Right ventricle myocardium superior (tissue), 1 donor: ENCODE measurements around the gene DCLRE1A. TPM values are rescaled to one million over a fixed set of nuclear protein-coding genes. Genes with fewer than 3 reads are reported as not detected.

Source experiments
- ATAC-seq: fragments of 200-7000 bp; cut with Tn5 transposase; one replicate; pipeline ENCODE4 v1.9.1; 2020; ENCODE audit warnings: mild to moderate bottlenecking; ENCODE audit not compliant: poor library complexity
- DNase-seq: peaks from one replicate; pipeline ENCODE4 v3.0.0-alpha.2; 2020
- intact Hi-C: fragments of 100-400 bp; cut with DNase I; formaldehyde crosslinking; loops from one replicate; pipeline ENCODE4 v1.11.2; 2022
- long read RNA-seq: library from polyadenylated mRNA; unstranded; transcript quantifications from one replicate; pipeline ENCODE4 v2.0.0, GENCODE V29; 2021
- total RNA-seq: library from RNA; stranded (reverse); fragmentation: NEBNext Ultra II Directional; extraction: Animal tissue kit (Norgen Biotek cat#: 25700); gene quantifications from one replicate; pipeline ENCODE4 v1.2.1, GENCODE V29; 2021
- donor health status: DM: no; HTN: yes; CAD: no; lungs with severe emphysema.

The DCLRE1A gene
- 4.9 TPM for total RNA-seq
- long read RNA-seq, full-length matches to known transcripts: 4 of 6 reads
- long read RNA-seq, partial matches to known transcripts: 1 of 6 reads
- long read RNA-seq, other reads (novel, unspliced or antisense): 1 of 6 reads

- intact Hi-C loops: loop anchor here (10.0 kb wide), 1 partner anchor 191 kb away; the partner anchor contains the start of gene ADRB1
These were observed at the start of gene DCLRE1A, which contains the start of gene NHLRC2 for GRCh38 chr10:113854013-113854760. Gene DCLRE1A, minus strand, starts transcription at chr10:113854082. Its CDS starts 900 bp downstream, at chr10:113853182. Gene NHLRC2, plus strand, starts transcription at chr10:113854661. Its CDS starts 212 bp downstream, at chr10:113854873.

GRCh38 chr10:113899952-113900598 is 46.2 kb upstream of the DCLRE1A start:
- ATAC-seq: peak; percentile 86
- intact Hi-C loops: no loop called here
- DNase-seq: no peak

More at GRCh38 chr10:113854013-113854760, at the start of gene DCLRE1A, which contains the start of gene NHLRC2:
- ATAC-seq: peak; percentile 86
- peak; percentile 90 for DNase-seq

GRCh38 chr10:113897693-113898618 is 44.1 kb upstream of the DCLRE1A start:
- ATAC-seq (peak; percentile 67), DNase-seq (peak; percentile 46)
- intact Hi-C loops: no loop called here

DNA sequence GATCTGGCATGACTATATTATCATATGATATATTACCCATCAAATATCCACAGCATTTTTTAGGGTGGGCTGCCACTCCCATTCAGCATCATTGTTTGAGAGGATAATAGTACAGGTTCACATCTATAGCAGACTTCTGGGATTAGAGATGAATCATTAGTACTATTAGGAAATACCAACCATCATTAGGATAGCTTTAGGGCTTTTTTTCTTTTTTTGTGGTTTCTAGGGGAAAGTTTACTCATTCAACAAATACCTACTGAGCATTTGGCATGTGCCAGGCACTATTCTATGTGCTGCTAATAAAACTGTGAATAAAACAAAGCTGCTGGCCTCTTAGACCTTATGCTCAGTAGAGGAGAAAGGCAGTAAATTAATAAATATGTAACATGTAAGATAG is 41.1 kb upstream of the DCLRE1A start:
- no peak for ATAC-seq
- intact Hi-C loops: no loop called here
- no peak for DNase-seq

GRCh38 chr10:113894581-113894980 is 40.7 kb upstream of the DCLRE1A start:
- DNase-seq (no peak), ATAC-seq (no peak)
- intact Hi-C loops: loop anchor here (5.0 kb wide), 1 partner anchor 153 kb away; no protein-coding TSS in a partner anchor

GRCh38 chr10:113893570-113893969 is 39.7 kb upstream of the DCLRE1A start:
- peak; percentile 41 for ATAC-seq
- DNase-seq: no peak
- intact Hi-C loops: loop anchor here (5.0 kb wide), 1 partner anchor 154 kb away; no protein-coding TSS in a partner anchor

GRCh38 chr10:113891476-113891875 is 37.6 kb upstream of the DCLRE1A start:
- intact Hi-C loops: loop anchor here (5.0 kb wide), 1 partner anchor 156 kb away; no protein-coding TSS in a partner anchor
- peak; percentile 88 for ATAC-seq
- DNase-seq: no peak

- intact Hi-C loops: loop anchor here (5.0 kb wide), 1 partner anchor 157 kb away; no protein-coding TSS in a partner anchor
- ATAC-seq: peak; percentile 60
- DNase-seq: no peak
These were observed 36.9 kb upstream of the DCLRE1A start for GRCh38 chr10:113890769-113891168.

GRCh38 chr10:113889911-113890310 is 36.0 kb upstream of the DCLRE1A start:
- no peak for ATAC-seq
- DNase-seq: no peak
- intact Hi-C loops: loop anchor here (5.0 kb wide), 1 partner anchor 157 kb away; no protein-coding TSS in a partner anchor

DNA sequence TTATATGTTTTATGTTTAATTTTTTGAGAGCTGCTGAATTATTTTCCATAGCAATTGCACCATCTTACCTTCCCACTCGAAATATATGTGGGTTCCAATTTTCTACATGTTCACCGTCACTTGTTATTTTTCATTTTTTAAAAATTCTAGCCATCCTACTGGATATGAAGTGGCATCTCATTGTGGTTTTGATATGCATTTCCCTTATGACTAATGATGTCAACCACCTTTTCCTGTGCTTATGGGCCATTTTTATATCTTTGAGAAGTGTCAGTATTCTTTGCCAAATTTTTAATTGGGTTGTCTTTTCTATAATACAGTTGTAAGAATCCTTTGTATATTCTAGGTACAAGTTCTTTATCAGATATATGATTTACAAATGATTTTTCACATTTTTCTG is 28.4 kb upstream of the DCLRE1A start:
- intact Hi-C loops: no loop called here
- no peak for DNase-seq
- no peak for ATAC-seq

- ATAC-seq: no peak
- no peak for DNase-seq
- intact Hi-C loops: no loop called here
These were observed 26.4 kb upstream of the DCLRE1A start for GRCh38 chr10:113880236-113880635.

- DNase-seq (no peak), ATAC-seq (no peak)
- intact Hi-C loops: no loop called here
These were observed 25.8 kb upstream of the DCLRE1A start for GRCh38 chr10:113879691-113880090.

GRCh38 chr10:113876461-113876860 is 22.6 kb upstream of the DCLRE1A start:
- intact Hi-C loops: no loop called here
- ATAC-seq (no peak), DNase-seq (no peak)

- ATAC-seq (no peak), DNase-seq (no peak)
- intact Hi-C loops: no loop called here
These were observed 21.3 kb upstream of the DCLRE1A start for GRCh38 chr10:113875212-113875611.

GRCh38 chr10:113872139-113873030 is 18.5 kb upstream of the DCLRE1A start:
- DNase-seq (no peak), ATAC-seq (no peak)
- intact Hi-C loops: no loop called here

GRCh38 chr10:113869789-113870188 is 15.9 kb upstream of the DCLRE1A start:
- no peak for ATAC-seq
- intact Hi-C loops: no loop called here
- no peak for DNase-seq

DNA sequence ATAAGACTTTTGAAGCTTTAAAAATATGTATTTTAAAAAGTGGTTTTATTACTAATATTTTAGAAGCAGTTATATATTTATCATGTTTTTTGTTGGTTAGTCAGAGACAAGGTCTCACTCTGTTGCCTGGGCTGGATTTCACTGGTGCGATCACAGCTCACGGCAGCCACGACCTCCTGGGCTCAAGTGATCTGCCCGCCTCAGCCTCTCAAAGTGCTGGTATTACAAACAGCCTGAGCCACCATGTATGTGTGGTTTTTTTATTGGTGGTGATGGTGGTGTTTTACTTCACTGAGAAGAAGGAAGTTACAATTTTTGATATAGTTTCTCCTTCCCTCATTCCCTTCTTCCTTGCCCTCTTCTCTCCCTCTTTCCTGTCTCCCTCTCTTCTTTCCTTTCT is 14.0 kb upstream of the DCLRE1A start:
- ATAC-seq (no peak), DNase-seq (peak; percentile 36)
- intact Hi-C loops: no loop called here
